Trophoblast cell (in vitro differentiated cells and primary cell): ENCODE results near the gene MYO1B.

Experiments
- DNase-seq, 2 donors: peaks; one replicate each; pipeline ENCODE4 v3.0.0-alpha.2; 2016
- H2AFZ ChIP-seq: 2 replicates; pipeline ENCODE4 v1.6.1; 2013; ENCODE audit warnings: low read length, moderate library complexity, mild to moderate bottlenecking; ENCODE audit not compliant: insufficient read depth, poor library complexity
- H2AK5ac ChIP-seq: 2 replicates; pipeline ENCODE4 v1.6.1; 2013; ENCODE audit warnings: mild to moderate bottlenecking, low read length
- H2BK120ac ChIP-seq: 2 replicates; pipeline ENCODE4 v1.6.1; 2013; ENCODE audit warnings: low read length, mild to moderate bottlenecking, moderate library complexity; ENCODE audit not compliant: insufficient read depth, poor library complexity
- H2BK12ac ChIP-seq: 2 replicates; pipeline ENCODE4 v1.6.1; 2013; ENCODE audit warnings: mild to moderate bottlenecking, low read length, moderate library complexity
- H2BK5ac ChIP-seq: 2 replicates; pipeline ENCODE4 v1.6.1; 2013; ENCODE audit warnings: low read length, low read depth, moderate library complexity, mild to moderate bottlenecking; ENCODE audit not compliant: poor library complexity
- H3K14ac ChIP-seq: 2 replicates; pipeline ENCODE4 v1.6.1; 2013; ENCODE audit warnings: mild to moderate bottlenecking, low read length
- H3K18ac ChIP-seq: 2 replicates; pipeline ENCODE4 v1.6.1; 2013; ENCODE audit warnings: mild to moderate bottlenecking, low read length
- H3K23ac ChIP-seq: 2 replicates; pipeline ENCODE4 v1.6.1; 2013; ENCODE audit warnings: low read length
- H3K27ac ChIP-seq: 2 replicates; pipeline ENCODE4 v1.5.1; 2013; ENCODE audit warnings: low read depth, mild to moderate bottlenecking, inconsistent platforms, low read length, moderate library complexity
- H3K27me3 ChIP-seq: 2 replicates; pipeline ENCODE4 v1.6.1; 2013; ENCODE audit warnings: inconsistent platforms, mild to moderate bottlenecking, low read length, moderate library complexity; ENCODE audit not compliant: insufficient read depth
- H3K36me3 ChIP-seq, 2 experiments: 1 replicate in 1 of 2; 2 replicates in 1 of 2; pipeline ENCODE4 v1.6.1; 2013; ENCODE audit warnings: low read length in 2 of 2, mild to moderate bottlenecking in 2 of 2, moderate library complexity in 1 of 2; ENCODE audit not compliant: insufficient read depth in 2 of 2, control insufficient read depth in 1 of 2
- H3K4ac ChIP-seq: 2 replicates; pipeline ENCODE4 v1.6.1; 2013; ENCODE audit warnings: low read depth, mild to moderate bottlenecking, low read length, moderate library complexity
- H3K4me1 ChIP-seq, 2 experiments: 1 replicate in 1 of 2; 2 replicates in 1 of 2; pipeline ENCODE4 v1.6.1; 2013; ENCODE audit warnings: low read length in 2 of 2, mild to moderate bottlenecking in 2 of 2, moderate library complexity in 1 of 2; ENCODE audit not compliant: insufficient read depth in 2 of 2, control insufficient read depth in 1 of 2
- H3K4me2 ChIP-seq: 2 replicates; pipeline ENCODE4 v1.6.1; 2013; ENCODE audit warnings: inconsistent platforms, mild to moderate bottlenecking, low read length, moderate library complexity
- H3K4me3 ChIP-seq: 2 replicates; pipeline ENCODE4 v1.5.1; 2013; ENCODE audit warnings: mild to moderate bottlenecking, low read depth, low read length, inconsistent platforms
- H3K79me1 ChIP-seq: one replicate; pipeline ENCODE4 v1.6.1; 2013; ENCODE audit warnings: low read length
- H3K79me2 ChIP-seq: 2 replicates; pipeline ENCODE4 v1.6.1; 2013; ENCODE audit warnings: low read length, mild to moderate bottlenecking; ENCODE audit not compliant: control insufficient read depth, insufficient read depth, poor library complexity
- H3K9ac ChIP-seq: 2 replicates; pipeline ENCODE4 v1.6.1; 2013; ENCODE audit warnings: mild to moderate bottlenecking, low read length
- H3K9me3 ChIP-seq: 2 replicates; pipeline ENCODE4 v1.6.1; 2013; ENCODE audit warnings: low read depth, mild to moderate bottlenecking, control low read depth, inconsistent platforms, low read length; ENCODE audit not compliant: insufficient read depth
- H4K12ac ChIP-seq: 2 replicates; pipeline ENCODE4 v1.6.1; 2013; ENCODE audit warnings: low read depth, mild to moderate bottlenecking, low read length, moderate library complexity
- H4K8ac ChIP-seq: 2 replicates; pipeline ENCODE4 v1.6.1; 2013; ENCODE audit warnings: low read depth, mild to moderate bottlenecking, low read length, moderate library complexity
- H4K91ac ChIP-seq: one replicate; pipeline ENCODE4 v1.6.1; 2013; ENCODE audit warnings: low read depth, mild to moderate bottlenecking, low read length, moderate library complexity
- WGBS: extraction: QIAGEN DNeasy Blood & Tissue Kit; methylation state at CpG from one replicate; pipeline ENCODE4 v1.1.7; 2013; ENCODE audit warnings: missing lambda C conversion rate; ENCODE audit not compliant: insufficient read length, insufficient coverage; ENCODE audit errors: extremely low coverage; 5-methylcytosine and 5-hydroxymethylcytosine counted together

The MYO1B gene

GRCh38 chr2:191412353-191412752, 167.1 kb downstream of the MYO1B start:
- H3K27ac ChIP-seq = no peak overlapping the region
- H3K4me3 ChIP-seq = no peak overlapping the region
- no peak overlapping the region for H3K4ac ChIP-seq
- no peak for DNase-seq
- H2BK5ac ChIP-seq = no peak overlapping the region
- H3K9me3 ChIP-seq = no peaks in the 10 kb centered on the region
- no peak overlapping the region for H2AK5ac ChIP-seq
- H2BK12ac ChIP-seq = no peak overlapping the region
- H4K12ac ChIP-seq = no peak overlapping the region
- no peaks in the 10 kb centered on the region for H3K27me3 ChIP-seq
- no peak overlapping the region for H4K91ac ChIP-seq
- no peak overlapping the region for H3K14ac ChIP-seq
- H4K8ac ChIP-seq = no peak overlapping the region
- H3K9ac ChIP-seq = peak overlapping the region; percentile 68
- H3K36me3 ChIP-seq = peaks cover 13 to 24% of the 10 kb centered on the region in 2 experiments
- H2AFZ ChIP-seq = no peak overlapping the region
- no peak overlapping the region for H2BK120ac ChIP-seq
- no peak overlapping the region for H3K4me2 ChIP-seq
- H3K79me1 ChIP-seq = no peaks in the 10 kb centered on the region
- no peaks in the 10 kb centered on the region for H3K4me1 ChIP-seq
- H3K18ac ChIP-seq = no peak overlapping the region
- no peaks in the 10 kb centered on the region for H3K79me2 ChIP-seq
- no CpG with 5 or more reads among the region's 2 CpGs for WGBS
- H3K23ac ChIP-seq = no peak overlapping the region

GRCh38 chr2:191415101-191415500, 169.9 kb downstream of the MYO1B start:
- Histone ChIP-seq H4K91ac (no peak overlapping the region), H2BK12ac (no peak overlapping the region), H3K79me1 (no peaks in the 10 kb centered on the region), H2BK120ac (no peak overlapping the region), H4K8ac (no peak overlapping the region), H3K18ac (no peak overlapping the region), H3K4me3 (no peak overlapping the region), H3K14ac (no peak overlapping the region), H3K4ac (no peak overlapping the region), H4K12ac (no peak overlapping the region), H3K4me1 (no peaks in the 10 kb centered on the region), H3K4me2 (no peak overlapping the region), H3K23ac (no peak overlapping the region), H3K79me2 (no peaks in the 10 kb centered on the region), H3K27me3 (no peaks in the 10 kb centered on the region), H3K36me3 (peaks cover 14 to 27% of the 10 kb centered on the region in 2 experiments), H2BK5ac (no peak overlapping the region), H2AFZ (no peak overlapping the region), H2AK5ac (no peak overlapping the region), H3K9ac (no peak overlapping the region), H3K9me3 (no peaks in the 10 kb centered on the region), H3K27ac (no peak overlapping the region)
- DNase-seq = no peak

- Histone ChIP-seq H3K27ac (no peak overlapping the region), H3K27me3 (no peaks in the 10 kb centered on the region), H3K9ac (no peak overlapping the region), H3K4me1 (no peaks in the 10 kb centered on the region), H3K14ac (no peak overlapping the region), H3K79me1 (no peaks in the 10 kb centered on the region), H3K23ac (no peak overlapping the region), H3K4me3 (no peak overlapping the region), H3K18ac (no peak overlapping the region), H4K12ac (no peak overlapping the region), H2BK5ac (no peak overlapping the region), H2AFZ (no peak overlapping the region), H4K91ac (no peak overlapping the region), H3K36me3 (peaks cover 13 to 25% of the 10 kb centered on the region in 2 experiments), H2BK120ac (no peak overlapping the region), H4K8ac (no peak overlapping the region), H3K4ac (no peak overlapping the region), H3K79me2 (no peaks in the 10 kb centered on the region), H3K9me3 (no peaks in the 10 kb centered on the region), H2AK5ac (no peak overlapping the region), H2BK12ac (no peak overlapping the region), H3K4me2 (no peak overlapping the region)
- no peak for DNase-seq
- WGBS = no CpG with 5 or more reads among the region's 5 CpGs
Observed at GRCh38 chr2:191415858-191416257, 170.7 kb downstream of the MYO1B start.

- H3K79me2 ChIP-seq = no peaks in the 10 kb centered on the region
- no peak overlapping the region for H3K18ac ChIP-seq
- no peak overlapping the region for H3K23ac ChIP-seq
- H3K4ac ChIP-seq = no peak overlapping the region
- H3K9ac ChIP-seq = no peak overlapping the region
- H3K4me1 ChIP-seq = no peaks in the 10 kb centered on the region
- H2AFZ ChIP-seq = no peak overlapping the region
- H2BK12ac ChIP-seq = no peak overlapping the region
- no peak overlapping the region for H2BK120ac ChIP-seq
- H3K9me3 ChIP-seq = no peaks in the 10 kb centered on the region
- H3K27ac ChIP-seq = no peak overlapping the region
- H4K91ac ChIP-seq = no peak overlapping the region
- H3K79me1 ChIP-seq = no peaks in the 10 kb centered on the region
- H3K27me3 ChIP-seq = no peaks in the 10 kb centered on the region
- peaks cover 18 to 32% of the 10 kb centered on the region in 2 experiments for H3K36me3 ChIP-seq
- H3K4me3 ChIP-seq = no peak overlapping the region
- WGBS = no CpG with 5 or more reads among the region's 7 CpGs
- DNase-seq = no peak
- no peak overlapping the region for H4K12ac ChIP-seq
- no peak overlapping the region for H2BK5ac ChIP-seq
- no peak overlapping the region for H3K4me2 ChIP-seq
- H2AK5ac ChIP-seq = no peak overlapping the region
- no peak overlapping the region for H3K14ac ChIP-seq
- H4K8ac ChIP-seq = no peak overlapping the region
Observed at GRCh38 chr2:191417746-191418145, 172.5 kb downstream of the MYO1B start.
